ENCODE data around the gene PTGES2.

- no peak for TF ChIP-seq CTCF (IDR thresholded peaks at IDR 0.05; ENCODE audit: low read depth, low read length)
- TF ChIP-seq EZH2phosphoT487 (IDR thresholded peaks at IDR 0.05; ENCODE audit: low read depth) = no peak
These were observed 33.2 kb downstream of the PTGES2 start for GRCh38 chr9:128094166-128094949.

Data from OCI-LY3 (cell line).